Upper lobe of right lung (tissue), 1 donor: ENCODE results near the gene GRPEL1. TPM values are rescaled to one million over a fixed set of nuclear protein-coding genes. Genes with fewer than 3 reads are reported as not detected.
A peak's percentile ranks its signal among the peaks of the same experiment; 100 is the strongest.

ENCODE experiments used
- ATAC-seq: fragments of 200-7000 bp; cut with Tn5 transposase; one replicate; pipeline ENCODE4 v1.9.1; 2020; ENCODE audit warnings: mild to moderate bottlenecking, moderate library complexity
- DNase-seq: peaks from one replicate; pipeline ENCODE4 v3.0.0-alpha.2; 2020
- H3K27ac ChIP-seq: fragments of 200-600 bp; one replicate; pipeline ENCODE4 v1.8.0; 2022
- H3K27me3 ChIP-seq: fragments of 200-600 bp; one replicate; pipeline ENCODE4 v1.8.0; 2022; ENCODE audit warnings: mild to moderate bottlenecking
- H3K36me3 ChIP-seq: fragments of 200-600 bp; one replicate; pipeline ENCODE4 v1.8.0; 2022
- H3K4me1 ChIP-seq: fragments of 200-600 bp; one replicate; pipeline ENCODE4 v1.8.0; 2022
- H3K4me3 ChIP-seq: fragments of 200-600 bp; one replicate; pipeline ENCODE4 v1.8.0; 2022; ENCODE audit warnings: mild to moderate bottlenecking
- H3K9me3 ChIP-seq: fragments of 200-600 bp; one replicate; pipeline ENCODE4 v1.8.0; 2022
- intact Hi-C: fragments of 100-400 bp; cut with DNase I; formaldehyde crosslinking; loops from one replicate; pipeline ENCODE4 v1.11.0; 2022
- total RNA-seq: library from RNA; stranded (reverse); fragmentation: NEBNext Ultra II Directional; extraction: Animal tissue kit (Norgen Biotek cat#: 25700); gene quantifications from one replicate; pipeline ENCODE4 v1.2.1, GENCODE V29; 2021
- TF ChIP-seq, protein P1 (sequence below): fragments of 200-600 bp; IDR thresholded peaks from one replicate; pipeline ENCODE4 v1.8.0; 2022; ENCODE audit warnings: antibody characterized with exemption
- donor health status: DM: no; HTN: yes; CAD: no; lungs with severe emphysema.

GRPEL1 gene
- total RNA-seq, 1 donor from 2014 or later = 27.8 TPM

DNA sequence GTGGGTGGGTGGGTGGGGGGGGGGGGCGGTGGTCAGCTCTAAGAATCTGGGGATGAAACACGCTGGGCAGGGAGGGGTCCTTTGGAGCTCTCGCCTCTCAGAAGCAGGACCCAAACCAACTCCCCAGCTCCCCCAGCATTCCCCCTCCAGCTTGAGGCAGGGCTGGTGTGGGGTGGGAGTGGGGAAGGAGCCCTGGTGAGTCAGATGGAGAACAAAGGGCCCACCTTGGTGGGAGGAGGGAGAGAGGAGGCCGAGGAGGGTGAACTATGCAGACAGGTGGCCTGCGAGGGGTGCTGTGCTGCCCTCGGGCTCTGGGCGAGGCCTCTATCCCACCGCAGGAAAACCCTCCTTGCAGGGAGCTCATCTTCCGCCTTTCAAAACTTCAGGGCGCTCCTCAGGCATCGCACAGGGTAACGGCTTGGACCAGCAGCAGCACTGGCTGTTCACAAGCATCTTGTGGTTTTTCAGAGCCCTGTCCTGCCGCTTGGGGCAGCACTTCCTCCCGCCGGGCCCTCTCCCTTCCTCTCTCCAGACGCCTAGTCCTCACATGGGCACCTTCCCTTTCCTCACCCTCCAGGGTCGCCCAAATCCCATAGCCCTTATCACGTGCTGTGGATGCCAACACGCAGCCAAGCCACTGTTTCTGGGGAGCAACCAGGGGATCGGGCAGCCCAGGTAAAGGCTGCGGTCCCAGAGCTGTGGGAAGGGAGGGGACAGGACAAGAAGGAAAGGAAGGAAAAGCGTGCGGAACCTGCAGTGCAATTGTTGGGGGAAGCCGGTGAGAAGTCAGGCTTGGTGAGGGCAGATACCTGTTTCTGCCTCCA lies 34.0 kb upstream of the GRPEL1 start:
- DNase-seq (peak; percentile 86), ATAC-seq (peak; percentile 84)
- peak overlapping the region; percentile 72 for H3K4me3 ChIP-seq
- H3K9me3 ChIP-seq = no peaks in the 10 kb centered on the region
- peaks cover 21% of the 10 kb centered on the region for H3K4me1 ChIP-seq
- intact Hi-C loops = no loop called here
- no peaks in the 10 kb centered on the region for H3K36me3 ChIP-seq
- no peaks in the 10 kb centered on the region for H3K27me3 ChIP-seq
- TF ChIP-seq, protein P1, sequence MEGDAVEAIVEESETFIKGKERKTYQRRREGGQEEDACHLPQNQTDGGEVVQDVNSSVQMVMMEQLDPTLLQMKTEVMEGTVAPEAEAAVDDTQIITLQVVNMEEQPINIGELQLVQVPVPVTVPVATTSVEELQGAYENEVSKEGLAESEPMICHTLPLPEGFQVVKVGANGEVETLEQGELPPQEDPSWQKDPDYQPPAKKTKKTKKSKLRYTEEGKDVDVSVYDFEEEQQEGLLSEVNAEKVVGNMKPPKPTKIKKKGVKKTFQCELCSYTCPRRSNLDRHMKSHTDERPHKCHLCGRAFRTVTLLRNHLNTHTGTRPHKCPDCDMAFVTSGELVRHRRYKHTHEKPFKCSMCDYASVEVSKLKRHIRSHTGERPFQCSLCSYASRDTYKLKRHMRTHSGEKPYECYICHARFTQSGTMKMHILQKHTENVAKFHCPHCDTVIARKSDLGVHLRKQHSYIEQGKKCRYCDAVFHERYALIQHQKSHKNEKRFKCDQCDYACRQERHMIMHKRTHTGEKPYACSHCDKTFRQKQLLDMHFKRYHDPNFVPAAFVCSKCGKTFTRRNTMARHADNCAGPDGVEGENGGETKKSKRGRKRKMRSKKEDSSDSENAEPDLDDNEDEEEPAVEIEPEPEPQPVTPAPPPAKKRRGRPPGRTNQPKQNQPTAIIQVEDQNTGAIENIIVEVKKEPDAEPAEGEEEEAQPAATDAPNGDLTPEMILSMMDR = peak; percentile 74
- H3K27ac ChIP-seq = no peak overlapping the region

DNA sequence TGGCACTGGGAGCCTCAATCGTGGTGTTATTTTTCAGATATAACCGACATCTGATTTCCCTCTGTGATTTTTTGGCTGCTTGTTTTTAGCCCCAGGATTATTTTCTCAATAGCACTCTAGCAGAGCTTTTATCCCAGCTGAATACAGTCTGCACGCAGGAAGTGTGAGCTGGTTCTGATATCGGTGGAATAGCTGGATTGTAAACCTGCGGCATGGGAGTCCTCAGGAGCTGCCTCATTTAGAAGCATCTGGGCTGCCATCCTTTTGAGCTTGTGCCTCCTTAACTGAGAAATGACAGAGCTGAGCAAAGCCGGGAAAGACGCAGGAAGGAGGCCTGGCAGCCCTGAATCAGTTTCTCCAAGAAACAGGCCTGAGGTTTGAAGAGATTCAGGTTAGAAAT lies 28.4 kb upstream of the GRPEL1 start:
- H3K4me1 ChIP-seq = no peaks in the 10 kb centered on the region
- H3K27ac ChIP-seq = no peak overlapping the region
- no peaks in the 10 kb centered on the region for H3K36me3 ChIP-seq
- H3K9me3 ChIP-seq = no peaks in the 10 kb centered on the region
- H3K4me3 ChIP-seq = no peak overlapping the region
- intact Hi-C loops = no loop called here
- TF ChIP-seq, protein P1 = no peak
- no peaks in the 10 kb centered on the region for H3K27me3 ChIP-seq
- ATAC-seq (no peak), DNase-seq (no peak)

DNA sequence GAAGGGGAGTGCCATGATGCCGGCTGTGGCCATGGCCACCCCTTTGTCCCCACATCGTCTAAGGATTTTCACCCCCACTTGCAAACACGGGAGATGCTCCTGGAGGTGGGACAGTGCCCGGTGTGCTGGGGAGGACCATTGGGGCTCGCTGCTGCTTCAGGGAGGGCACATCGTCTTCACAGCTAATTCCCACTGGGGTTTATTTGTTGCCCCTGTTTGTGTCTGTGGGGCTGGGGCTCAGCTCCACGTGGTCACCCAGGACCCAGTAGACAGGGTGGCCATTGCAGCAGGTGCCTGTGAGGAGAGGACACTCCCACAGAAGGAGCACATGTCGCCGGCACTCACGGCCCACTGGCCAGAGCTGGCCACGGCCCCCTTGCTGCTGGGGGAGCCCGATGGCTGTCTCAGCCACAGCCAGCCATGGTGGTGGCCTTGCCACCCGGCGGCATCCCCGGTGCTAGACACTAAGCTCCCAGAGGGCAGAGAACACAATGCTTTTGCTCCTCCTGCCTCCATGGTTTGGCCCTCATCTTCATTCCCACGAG lies 27.8 kb upstream of the GRPEL1 start:
- Histone ChIP-seq H3K4me1 (no peaks in the 10 kb centered on the region), H3K4me3 (no peak overlapping the region), H3K27ac (no peak overlapping the region), H3K36me3 (no peaks in the 10 kb centered on the region), H3K27me3 (no peaks in the 10 kb centered on the region), H3K9me3 (no peaks in the 10 kb centered on the region)
- TF ChIP-seq, protein P1 = no peak
- DNase-seq = no peak
- ATAC-seq = no peak
- intact Hi-C loops = no loop called here

DNA sequence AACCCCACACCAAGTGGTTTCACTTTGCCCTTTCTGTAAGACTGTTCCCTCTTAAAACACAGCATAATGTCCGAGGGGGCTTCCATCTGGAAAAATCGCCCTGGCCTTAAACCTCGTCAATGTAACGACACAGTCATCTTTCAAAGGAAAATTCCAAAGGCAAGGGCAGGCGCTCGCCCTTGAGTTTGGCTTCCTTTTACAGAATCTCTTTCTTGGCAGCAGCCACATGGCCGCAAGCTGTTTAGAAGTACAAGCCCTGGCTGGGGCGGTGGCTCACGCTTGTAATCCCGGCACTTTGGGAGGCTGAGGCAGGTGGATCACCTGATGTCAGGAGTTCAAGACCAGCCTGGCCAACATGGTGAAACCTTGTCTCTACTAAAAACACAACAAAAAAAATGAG lies 27.1 kb upstream of the GRPEL1 start:
- intact Hi-C loops = no loop called here
- no peak for DNase-seq

DNA sequence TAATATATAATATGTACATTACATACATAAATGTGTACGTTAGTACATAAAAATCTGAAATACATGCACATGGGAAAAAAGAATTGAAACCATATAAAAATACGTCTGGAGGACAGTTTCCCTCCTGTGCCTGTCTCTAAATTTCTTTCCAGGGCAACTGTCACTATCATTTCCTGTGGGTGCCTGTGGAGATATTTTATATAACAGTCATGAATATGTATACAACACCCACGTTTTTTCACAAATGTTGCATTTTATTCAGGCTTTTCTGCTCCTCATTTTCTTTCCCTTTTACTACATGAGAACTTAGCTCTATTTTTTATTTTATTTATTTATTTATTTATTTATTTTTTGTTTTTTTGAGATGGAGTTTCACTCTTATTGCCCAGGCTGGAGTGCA lies 24.2 kb upstream of the GRPEL1 start:
- intact Hi-C loops = no loop called here
- TF ChIP-seq, protein P1 = no peak
- H3K27me3 ChIP-seq = no peaks in the 10 kb centered on the region

More for the DNA sequence above, 27.1 kb upstream of the GRPEL1 start:
- no peak overlapping the region for H3K4me3 ChIP-seq
- no peaks in the 10 kb centered on the region for H3K27me3 ChIP-seq
- TF ChIP-seq, protein P1 = no peak
- no peaks in the 10 kb centered on the region for H3K36me3 ChIP-seq
- H3K9me3 ChIP-seq = no peaks in the 10 kb centered on the region
- no peak for ATAC-seq
- H3K4me1 ChIP-seq = no peaks in the 10 kb centered on the region
- no peak overlapping the region for H3K27ac ChIP-seq

More for the DNA sequence above, 24.2 kb upstream of the GRPEL1 start:
- Histone ChIP-seq H3K4me3 (no peak overlapping the region), H3K36me3 (no peaks in the 10 kb centered on the region), H3K27ac (no peak overlapping the region), H3K4me1 (no peaks in the 10 kb centered on the region), H3K9me3 (no peaks in the 10 kb centered on the region)
- DNase-seq (no peak), ATAC-seq (no peak)
